HG02852 (cell line): Measurements from ENCODE around the gene POLR2B.

Source experiments
- ATAC-seq: cut with Tn5 transposase; IDR thresholded peaks from one replicate; pipeline ENCODE4 v1.9.1; 2021; ENCODE audit warnings: mild to moderate bottlenecking, moderate library complexity; ENCODE audit not compliant: unreplicated experiment

The POLR2B gene

DNA sequence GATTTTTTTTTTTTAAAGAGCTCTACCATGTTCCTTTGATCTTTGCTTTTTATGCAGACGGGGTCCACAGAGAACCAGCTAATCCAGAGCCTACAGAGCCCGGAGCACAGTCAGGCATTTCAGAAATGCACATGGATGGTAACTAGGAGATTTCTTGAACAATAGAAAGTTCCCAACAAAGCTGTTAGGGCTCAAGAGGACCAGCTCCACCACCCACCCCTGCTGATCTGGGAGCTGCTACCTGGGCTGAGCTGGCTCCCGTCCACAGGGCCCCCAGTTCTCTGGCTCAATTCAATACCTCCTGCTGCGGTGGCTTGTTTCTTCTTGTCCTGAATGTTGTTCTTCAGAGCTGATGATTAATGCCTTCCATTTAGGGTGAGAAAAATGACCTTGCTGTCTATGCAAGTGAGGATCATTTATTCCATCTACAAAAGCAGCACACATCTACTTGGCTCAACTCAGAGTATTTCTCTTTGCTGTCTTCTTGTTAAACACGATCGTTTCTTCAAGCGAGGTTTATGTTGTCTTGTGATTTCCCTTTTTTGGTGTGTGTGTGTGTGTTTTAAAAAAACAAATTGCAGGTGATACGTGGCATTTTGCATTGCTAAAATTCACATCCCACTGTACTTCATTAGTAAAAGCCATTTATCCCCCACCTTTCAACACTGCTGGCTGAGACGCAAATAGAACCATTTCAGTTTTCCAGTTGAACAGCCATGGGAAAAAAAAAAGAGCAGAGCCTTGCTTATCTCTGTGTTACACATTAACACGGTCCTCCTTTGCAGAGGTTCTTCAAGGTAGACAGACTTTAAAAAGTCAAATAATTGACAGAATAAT is 100.2 kb downstream of the POLR2B start:
- no peak for ATAC-seq
